Stimulated activated CD4-positive, alpha-beta T cell treated with anti-CD3 and anti-CD28 coated beads, Interleukin-12 subunit alpha, Interleukin-12 subunit beta, amount 100 ng/mL, for 48 hours (primary cell): ENCODE measurements around the gene CLPTM1L.

Source experiments
- DNase-seq, 3 donors: peaks; one replicate each; pipeline ENCODE4 v3.0.0-alpha.2; 2020; ENCODE audit warnings: low read depth in 2 of 3, low spot score in 1 of 3

Gene CLPTM1L

DNA sequence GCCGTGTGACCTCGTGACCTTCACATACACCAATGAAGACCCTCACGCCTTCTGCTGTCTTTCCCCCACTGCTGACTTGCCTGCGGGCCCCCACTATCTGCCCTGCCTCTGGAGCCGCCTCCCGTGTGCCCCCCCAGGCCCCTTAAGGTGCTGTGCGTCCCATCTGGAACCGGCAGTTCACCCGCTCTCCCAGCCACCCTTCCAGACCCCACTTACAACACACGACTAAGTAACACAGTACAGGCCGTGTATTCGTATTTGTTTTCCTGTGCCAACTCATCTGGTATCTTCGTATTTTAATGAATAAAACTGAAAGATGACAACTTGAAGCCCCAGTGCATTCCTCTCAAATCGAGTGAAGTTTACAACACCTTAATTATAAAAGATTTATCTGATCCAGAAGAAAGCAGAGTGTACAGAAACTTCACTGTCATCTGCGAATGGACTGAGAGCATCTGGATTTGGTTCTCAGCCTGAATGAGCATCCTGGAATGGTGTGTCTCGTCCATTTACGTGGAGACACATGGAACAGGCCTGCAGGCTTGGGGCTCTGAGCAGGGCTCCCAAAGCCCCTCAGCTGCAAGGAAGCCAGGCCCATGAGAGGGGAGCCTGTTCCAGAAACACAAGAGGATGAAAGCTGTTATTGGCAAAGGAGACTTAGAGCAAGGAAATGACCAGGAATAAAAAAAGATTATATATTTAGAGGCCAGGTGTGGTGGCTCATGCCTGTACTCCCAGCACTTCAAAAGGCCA, 28.1 kb downstream of the CLPTM1L start:
- no peak for DNase-seq

DNA sequence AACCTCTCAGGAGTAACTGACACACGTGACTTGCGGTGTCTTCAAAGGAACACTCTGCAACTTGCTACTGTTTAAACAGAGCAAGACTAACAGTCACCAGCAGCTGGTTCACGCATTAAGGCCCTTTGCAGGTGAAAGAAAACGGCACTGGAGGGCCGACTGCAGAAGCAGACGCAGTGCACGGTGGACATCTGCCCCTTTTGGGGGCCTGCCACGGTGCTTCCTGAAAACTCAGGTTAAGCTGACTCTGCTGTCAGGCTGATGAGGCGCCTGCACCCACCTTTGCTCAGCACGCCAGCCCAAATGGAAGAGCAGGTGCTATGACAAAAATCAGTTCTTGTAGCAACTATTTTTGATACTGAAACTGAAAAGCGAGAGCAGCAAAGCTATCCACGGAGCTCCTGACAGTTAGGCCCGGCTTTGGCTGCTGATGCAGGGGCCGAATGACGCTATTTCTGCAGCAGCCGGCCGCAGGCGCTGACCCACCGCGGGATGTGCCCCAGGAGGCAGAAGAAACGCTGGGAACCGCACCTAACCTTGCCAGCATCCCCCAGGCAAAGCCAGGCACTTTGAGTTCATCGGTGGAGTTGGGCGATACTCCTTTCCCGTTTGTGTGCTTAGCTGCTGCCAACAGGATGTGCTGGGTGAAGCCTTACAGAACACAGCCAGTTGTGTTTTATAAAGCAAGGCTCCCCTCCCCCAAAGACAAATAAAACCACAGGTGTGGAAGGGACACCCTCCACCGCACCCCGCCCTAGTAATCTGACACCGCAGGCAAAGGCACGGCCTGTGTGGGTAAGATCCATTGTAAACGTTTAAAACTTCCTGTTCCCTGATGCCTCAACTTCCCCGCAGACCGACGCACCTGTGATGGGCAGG, 29.0 kb downstream of the CLPTM1L start:
- peak; percentile 22 to 32 (median 25) for DNase-seq

DNA sequence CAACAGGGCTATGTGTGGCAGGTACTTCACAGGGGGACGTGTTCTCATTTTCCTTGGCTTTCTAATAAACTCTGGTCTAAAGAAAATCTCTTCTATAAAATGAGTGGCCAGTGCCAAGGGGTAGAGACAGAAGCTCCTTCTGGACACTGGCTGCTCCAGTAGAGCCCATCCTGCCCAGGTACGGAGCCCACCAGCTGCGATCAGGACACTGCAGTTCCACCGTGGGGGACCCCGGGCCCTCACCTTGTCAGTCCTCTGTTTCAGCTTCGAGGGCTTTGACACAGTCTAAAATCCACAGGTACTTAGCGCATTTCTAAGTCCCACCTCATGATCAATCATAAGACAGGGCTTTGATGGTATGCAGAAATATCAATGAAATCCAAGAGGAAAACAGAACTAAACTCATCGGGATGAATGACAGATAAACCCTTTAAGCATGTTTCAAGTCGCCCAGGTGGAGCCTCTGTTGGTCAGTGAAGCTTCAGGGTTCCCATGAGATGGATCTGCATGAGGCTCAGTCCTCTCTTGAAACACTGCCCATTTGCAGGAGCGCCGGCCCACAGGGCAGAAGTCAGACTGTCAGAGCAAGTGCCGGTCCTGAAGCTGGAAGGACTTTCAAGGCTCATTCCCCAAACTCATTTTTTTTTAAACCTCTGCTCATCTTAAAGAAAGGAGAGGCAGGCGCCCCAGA, 29.7 kb downstream of the CLPTM1L start:
- DNase-seq, result no peak

DNA sequence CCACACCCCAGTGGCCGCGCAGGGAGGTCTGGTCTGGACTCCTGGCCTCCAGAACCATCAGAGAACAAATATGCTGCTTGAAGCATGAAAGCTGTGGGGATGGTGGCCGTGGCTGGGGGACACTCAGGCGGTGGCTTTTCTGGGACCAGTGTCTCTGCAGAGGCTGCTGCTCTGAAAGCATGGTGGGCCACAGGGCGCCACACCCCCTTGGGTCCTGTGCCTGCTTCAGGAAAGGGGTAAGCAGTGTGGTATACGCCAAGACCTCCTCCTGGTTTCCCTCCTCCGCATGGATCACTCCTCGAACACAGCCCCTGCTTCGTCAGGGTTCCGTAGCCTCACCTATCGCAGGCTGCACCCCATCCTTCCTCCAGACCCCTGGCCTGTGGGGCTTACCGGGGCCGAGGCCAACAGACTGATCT, 30.3 kb downstream of the CLPTM1L start:
- no peak for DNase-seq

DNA sequence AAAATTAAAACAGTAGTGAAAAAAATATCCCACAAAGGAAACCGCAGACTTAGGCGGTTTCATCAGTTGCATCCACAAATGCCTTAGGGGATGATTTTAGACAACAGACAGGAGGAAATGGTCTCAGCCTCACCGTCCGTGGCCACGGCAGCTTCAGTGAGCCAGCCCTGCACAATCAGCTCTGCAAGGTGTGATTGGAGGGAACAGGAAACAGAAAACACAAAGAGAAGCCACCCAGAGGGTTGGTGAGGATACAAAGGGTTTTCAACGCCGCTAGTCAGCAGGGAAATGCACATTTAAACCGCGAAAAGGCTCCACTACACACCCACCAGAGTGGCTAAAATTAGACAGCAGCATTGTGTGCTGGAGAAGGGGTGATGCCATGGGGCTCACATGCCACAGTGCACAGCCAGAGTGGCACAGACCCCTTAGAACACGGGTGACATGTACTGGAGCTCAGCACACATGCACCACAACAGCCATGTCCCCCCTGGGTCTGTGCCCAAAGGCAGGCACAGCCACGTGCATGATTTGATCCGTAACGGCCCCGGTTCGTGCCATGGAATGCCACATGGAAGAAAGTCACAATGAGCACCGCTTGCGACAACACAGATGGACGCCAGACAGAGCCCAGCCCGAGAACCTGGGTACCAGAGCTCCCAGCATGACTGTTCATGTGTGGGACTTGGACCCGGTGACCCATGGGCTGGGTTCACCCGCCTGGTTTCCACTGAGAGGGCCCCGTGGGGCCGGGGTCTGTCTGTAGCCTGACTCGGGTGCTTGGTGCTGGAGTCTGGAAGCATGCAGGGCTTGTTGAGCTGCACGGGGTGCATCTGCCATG, 31.7 kb downstream of the CLPTM1L start:
- no peak for DNase-seq

DNA sequence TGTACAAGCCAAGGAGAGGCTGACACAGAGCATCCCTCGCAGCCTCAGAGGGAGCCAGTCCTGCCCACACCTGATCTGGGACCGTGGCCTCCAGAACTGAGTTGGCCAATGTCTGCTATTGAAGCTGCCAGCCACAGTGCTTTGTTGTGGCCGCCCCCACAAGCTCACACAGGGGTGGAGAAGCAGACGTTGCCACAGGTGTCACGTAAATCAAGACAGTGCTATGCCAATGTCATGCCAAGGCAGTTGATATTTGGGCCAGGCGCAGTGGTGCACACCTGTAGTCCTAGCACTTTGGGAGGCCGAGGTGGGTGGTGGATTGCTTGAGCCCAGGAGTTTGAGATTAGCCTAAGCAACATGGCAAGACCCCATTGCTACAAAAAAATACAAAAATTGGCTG, 32.7 kb downstream of the CLPTM1L start:
- no peak for DNase-seq

DNA sequence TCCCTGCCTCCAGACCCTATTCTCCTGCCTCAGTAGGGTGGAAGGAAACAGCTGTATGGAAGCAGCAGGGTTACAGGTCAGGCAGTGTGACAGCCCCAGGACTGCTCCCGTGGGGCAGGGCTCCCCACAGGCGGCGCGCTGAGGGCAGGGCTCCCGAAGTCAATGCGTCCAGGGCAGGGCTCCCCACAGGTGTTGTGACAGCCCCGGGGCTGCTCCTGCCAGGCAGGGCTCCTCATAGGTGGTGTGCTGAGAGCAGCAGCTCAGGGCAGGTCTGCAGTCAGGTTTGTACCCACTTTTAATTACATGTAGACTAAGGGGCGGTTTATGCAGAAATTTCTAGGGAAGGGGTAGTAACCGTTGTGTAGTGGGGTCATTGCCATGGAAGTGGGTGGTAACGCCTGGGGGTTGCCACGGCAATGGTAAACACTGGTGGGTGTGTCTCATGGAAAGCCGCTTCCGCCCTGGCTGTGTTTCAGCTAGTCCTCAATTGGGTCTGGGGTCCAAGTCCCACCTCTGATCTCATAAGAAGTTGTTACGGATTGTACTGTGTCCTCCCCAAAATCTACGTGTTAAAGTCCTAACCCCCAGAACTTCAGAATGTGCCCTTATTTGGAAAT, 33.4 kb downstream of the CLPTM1L start:
- DNase-seq, result no peak

DNA sequence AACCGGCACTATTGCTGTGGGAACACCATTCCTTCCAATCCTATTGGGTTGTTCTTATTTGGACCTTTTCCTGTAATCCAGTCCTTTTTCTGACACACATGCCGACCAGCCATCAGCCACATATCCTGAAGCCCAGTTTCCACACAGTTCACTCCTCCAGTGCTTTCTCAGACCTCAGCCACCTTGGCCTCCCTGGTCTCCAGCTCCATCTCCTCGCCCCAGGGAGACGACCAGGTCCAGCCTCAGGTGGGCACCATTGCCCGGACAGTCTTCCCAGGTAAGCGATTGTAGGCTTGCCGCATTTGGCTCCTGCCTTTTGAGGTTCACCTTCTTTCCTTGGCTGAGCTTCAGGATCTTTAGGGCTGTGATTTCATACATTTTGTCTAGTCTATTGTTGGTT, 34.8 kb downstream of the CLPTM1L start:
- DNase-seq, result no peak

DNA sequence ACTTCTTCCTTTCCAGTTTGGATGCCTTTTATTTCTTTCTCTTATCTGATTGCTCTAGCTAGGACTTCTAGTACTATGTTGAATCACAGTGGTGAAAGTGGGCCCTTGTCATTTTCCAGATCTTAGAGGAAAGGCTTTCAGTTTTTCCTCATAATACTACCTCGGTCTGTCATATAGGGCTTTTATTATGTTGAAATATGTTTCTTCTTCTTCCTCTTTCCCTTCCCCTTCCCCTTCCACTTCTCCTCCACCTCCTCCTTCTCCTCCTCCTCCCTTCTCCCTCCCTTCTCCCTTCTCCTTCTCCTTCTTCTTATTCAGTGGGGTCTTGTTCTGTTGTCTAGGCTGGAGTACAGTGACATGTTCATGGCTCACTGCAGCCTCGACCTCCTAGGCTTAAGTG, 40.9 kb downstream of the CLPTM1L start:
- no peak for DNase-seq

DNA sequence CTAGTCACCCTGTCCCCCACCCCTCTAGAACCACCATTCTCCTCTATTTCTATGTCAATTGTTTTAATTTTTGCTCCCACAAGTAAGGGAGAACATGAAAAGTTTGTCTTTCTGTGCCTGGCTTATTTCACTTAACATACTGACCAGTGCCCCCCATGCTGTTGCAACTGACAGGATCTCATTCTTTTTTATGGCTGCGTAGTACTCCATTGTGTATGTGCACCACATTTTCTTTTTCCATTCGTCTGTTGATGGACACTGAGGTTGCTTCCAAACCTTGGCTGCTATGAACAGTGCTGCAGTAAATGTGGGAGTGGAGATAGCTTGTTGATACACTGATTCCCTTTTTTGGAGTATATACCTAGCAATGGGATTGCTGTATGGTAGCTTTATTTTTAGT, 42.6 kb downstream of the CLPTM1L start:
- DNase-seq, result no peak

DNA sequence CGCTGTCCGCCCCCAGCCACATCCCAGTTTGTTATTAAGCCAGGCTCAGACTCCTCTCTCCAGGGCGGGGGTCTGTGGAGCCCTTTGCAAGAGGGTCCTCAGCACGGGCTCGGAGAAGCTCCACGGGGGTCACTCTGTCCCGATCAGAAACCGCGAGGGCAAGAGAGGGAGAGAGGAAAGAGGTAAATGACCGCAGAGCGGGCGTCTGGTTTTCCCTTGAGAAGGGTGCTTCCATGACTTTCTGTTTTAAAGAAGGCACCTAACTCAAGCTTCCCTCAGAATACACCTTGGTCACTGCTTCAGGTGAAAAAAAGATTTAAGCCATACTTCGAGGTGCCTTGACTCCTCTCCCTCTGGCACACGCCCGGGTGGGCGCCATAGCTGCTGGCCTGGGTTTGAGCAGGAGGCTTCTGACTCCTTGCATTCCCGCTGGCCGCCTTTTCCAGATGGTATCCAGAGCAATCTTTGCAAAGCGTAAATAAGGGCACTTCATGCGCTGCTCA, 44.3 kb downstream of the CLPTM1L start:
- no peak for DNase-seq

DNA sequence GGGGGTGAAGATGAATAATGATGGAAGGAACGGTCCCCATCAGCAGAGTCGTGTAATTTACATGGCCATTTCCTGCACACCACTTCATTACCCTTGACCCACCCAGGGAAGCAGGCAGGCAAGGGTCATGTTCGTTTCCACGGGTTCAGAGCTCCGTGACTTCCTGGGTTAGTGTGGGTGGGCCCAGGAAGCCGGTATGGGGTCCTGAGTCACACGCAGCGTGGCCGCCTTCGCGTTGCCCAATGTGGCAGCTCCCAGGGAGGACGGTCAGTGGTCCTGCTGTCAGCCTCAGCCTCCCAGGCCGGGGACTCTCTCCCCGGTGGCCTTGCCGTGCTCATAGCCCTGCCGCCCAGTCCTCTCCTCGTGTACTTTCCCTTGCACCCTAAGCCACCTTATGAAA, 44.9 kb downstream of the CLPTM1L start:
- no peak for DNase-seq

DNA sequence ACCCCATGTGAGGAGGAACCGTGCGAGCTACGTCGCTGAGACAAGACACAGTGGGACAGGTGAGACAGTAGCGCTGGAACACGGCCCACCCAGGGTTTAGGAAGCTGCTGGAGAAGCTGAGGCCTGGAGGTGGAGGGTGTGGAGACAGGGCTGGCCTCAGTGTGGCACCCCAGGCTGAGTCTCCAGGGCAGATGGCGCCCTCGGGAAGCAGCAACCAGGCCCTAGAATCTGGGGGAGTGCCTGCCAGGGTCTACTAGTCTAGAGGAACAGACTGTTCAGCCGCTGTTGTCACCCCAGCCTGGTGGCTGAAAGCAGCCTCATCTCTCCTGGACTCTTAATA, 45.4 kb downstream of the CLPTM1L start:
- DNase-seq, result no peak

DNA sequence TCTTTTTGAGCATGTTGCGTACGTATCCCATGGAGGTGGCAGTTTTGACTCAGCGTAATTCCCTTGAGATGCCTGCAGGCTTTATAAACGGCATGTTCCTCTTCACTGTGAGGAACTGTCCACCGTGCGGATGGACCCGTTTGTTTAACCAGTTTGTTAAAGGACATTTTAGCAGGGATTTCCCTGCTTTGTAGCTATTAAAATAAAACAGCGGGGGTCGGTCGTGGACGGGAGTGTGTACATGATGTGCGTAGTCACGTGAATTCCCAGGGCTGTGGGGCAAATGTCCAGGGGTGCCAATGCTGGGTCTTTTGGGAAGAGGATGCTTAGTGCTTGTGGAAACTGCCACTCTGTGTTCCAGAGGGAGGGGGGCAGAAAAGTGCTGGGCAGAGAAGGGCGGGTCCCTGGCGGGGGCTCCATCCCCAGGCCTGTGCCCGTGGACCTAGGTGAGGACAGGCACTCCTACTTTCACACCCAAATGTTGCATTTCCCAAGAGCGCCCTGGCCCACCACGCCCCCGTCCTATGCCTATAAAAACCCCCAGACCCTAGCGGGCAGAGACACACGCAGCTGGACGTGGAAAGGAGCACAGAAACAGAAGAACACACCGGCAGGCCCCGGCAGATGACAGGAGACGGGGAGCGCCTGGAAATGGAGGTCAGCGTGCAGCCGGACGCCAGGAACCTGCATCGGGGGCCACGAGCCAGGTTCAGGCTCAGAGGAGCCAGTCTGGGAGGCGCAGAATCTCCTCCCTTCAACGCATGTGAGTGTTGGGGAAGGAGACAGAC, 46.0 kb downstream of the CLPTM1L start:
- no peak for DNase-seq

DNA sequence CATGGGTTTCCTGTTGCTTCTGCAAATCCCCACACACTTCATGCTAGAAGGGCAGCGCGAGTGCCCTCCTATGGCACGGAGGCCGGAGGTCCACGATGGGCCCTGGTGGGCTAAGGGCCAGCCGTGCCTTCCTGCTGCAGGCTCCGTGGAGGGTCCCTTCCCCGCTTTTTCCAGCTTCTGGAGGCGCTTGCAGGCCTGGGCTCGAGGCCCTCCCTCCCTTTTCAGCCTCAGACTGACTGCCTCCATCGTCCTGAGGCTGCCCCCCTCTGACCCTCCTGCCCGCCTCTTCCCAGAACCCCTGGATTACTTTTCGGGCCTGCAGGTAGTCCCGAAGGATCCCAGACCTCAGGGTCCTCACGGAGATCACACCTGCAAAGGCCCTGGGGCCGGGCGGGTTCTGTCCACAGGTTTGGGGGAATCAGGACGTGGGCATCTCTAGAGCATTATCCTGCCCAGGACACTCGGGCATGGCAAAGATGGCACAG, 46.8 kb downstream of the CLPTM1L start:
- no peak for DNase-seq

DNA sequence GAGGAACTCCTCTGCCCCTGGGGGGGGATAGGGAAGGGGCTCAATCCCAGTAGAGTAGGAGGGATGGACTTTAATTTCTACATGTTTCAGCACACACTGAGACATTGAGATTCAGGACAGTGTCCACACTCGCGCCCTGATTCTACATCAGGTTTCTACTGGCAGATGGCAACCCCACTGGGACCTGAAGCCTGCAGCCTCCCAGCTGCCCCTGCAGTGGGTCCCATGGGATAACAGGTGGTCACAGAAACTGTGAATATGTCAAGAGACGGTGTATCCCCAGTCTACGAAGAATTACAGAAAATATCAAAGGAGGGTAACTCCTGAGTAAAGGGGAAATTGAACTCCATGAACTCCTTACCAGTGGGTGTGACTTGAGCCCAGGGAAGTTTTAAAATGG, 47.7 kb downstream of the CLPTM1L start:
- no peak for DNase-seq

DNA sequence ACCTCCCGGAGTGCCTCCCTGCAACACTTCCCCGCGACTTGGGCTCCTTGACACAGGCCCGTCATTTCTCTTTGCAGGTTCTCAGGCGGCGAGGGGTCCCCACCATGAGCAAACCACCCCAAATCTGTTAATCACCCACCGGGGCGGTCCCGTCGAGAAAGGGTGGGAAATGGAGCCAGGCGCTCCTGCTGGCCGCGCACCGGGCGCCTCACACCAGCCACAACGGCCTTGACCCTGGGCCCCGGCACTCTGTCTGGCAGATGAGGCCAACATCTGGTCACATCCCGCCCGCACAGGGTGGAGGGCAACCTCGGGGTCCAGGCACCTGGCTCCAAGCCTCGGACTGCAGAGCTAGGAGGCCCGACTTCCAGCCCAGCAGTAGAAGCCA, 49.3 kb downstream of the CLPTM1L start:
- no peak for DNase-seq

DNA sequence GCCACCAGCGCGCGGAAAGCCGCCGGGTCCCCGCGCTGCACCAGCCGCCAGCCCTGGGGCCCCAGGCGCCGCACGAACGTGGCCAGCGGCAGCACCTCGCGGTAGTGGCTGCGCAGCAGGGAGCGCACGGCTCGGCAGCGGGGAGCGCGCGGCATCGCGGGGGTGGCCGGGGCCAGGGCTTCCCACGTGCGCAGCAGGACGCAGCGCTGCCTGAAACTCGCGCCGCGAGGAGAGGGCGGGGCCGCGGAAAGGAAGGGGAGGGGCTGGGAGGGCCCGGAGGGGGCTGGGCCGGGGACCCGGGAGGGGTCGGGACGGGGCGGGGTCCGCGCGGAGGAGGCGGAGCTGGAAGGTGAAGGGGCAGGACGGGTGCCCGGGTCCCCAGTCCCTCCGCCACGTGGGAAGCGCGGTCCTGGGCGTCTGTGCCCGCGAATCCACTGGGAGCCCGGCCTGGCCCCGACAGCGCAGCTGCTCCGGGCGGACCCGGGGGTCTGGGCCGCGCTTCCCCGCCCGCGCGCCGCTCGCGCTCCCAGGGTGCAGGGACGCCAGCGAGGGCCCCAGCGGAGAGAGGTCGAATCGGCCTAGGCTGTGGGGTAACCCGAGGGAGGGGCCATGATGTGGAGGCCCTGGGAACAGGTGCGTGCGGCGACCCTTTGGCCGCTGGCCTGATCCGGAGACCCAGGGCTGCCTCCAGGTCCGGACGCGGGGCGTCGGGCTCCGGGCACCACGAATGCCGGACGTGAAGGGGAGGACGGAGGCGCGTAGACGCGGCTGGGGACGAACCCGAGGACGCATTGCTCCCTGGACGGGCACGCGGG, 49.9 kb downstream of the CLPTM1L start, which contains the start of gene TERT:
TSS of gene TERT (minus strand) at position 234 of the 815 bp plus-strand sequence. CDS start at position 155, 79 bp downstream.
- peak; percentile 69 to 78 (median 73) for DNase-seq
